ENCODE measurements around the gene PPP1R14D.

PPP1R14D gene

GRCh38 chr15:40852529-40852928 lies 24.0 kb upstream of the PPP1R14D start:
- no peak for DNase-seq (ENCODE audit: low spot score)

DNA sequence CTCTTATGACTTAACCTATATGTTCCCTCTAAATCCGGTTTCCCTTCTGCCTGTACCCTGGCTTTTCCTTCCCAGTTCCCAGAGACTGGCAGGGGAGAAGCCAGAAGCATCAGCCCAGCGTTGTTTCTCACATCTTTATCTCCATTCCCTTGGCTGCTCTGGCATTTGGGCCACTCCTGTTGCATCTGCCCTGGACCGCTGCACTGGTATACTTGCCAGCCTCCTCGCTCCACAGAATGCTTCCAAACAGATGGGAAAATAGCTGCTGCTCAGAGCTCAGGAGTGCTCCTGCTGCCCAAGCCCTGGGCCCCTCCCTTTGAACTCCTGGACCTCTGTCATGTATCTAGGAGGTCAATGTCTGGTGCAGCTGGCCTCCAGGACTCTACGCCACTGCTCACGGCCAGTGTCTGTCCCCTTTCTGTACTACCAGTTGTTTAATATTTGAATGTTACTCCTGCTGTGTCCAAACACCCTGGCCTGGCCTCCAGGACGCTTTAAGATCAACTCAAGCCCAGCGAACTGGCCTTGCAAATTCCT lies 22.1 kb upstream of the PPP1R14D start:
- DNase-seq (ENCODE audit: low spot score): peak; percentile 12

DNA sequence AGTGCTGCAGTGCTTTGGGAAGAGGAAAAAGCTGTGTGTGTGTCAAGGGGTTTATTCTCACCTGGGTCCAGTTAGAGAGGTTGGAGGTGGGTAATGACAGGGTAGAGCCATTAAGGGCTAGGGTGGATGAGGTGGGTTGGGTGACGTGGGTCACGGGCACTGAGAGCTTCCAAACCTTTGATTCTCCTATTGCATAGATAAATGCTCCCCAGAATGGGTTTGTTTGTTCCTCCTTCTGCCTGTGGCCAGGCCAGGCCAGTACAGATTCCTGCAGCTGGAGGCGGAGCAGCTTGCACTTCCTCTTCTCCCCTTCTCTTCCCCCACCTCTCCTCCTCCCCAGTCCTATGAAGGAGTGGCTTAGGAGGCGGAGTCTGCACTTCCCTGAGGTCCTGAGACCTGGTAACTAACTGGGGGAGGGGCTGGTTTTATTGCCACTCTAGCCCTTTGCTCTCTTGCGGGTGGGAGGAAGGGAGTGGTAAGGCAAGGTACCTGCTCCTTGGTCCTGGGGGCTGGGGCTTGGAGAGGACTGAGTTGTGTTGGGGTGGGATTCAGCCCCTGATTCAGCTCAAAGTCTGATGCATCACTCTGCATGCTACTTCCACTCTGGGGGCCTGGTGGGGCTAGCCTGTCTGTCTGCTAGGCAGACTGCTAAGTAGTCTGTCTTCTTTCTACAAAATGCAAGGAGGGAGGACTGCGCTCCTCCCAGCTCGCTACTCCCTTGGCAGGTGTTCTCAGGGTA lies 18.9 kb upstream of the PPP1R14D start:
- peak; percentile 30 for DNase-seq (ENCODE audit: low spot score)

- DNase-seq (ENCODE audit: low spot score): peak; percentile 3
These were observed 18.3 kb upstream of the PPP1R14D start for GRCh38 chr15:40846841-40847222.

DNA sequence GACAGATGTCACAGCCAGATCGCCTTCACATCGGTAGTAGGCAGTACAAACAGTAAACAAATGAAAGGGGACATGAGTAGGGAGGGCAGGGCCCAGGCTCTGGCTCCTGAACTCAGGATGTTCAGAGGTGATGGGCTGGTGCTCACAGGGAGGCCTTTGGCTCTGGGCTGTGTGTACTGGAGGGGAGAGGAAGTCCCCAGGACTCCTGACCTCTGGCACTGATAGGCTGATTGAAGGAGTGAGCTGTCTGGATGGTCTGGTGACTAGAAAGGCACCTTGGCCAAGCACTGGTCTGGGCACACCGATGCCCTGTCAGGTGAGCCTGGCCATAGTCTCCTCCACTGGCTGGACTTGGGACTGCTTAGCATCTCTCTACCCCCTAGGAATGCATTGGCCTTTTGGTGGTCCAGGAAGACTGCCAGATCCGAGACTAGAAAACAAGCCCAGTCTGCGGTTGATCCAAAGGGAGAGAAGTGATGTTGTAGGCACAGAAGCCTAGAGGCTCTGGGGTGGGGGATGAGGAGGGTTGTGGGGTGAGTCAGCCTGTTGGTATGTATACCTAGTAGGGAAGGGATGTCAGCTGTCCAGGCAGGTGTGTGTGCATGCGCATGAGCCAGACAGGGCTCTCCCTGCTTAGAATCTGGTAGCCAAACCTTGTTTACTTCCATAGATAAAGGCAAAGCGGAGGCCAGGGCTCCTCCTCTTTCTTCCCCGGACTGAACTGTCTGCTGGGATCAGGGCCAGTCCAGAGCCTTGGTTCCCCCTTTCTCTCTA lies 17.2 kb upstream of the PPP1R14D start:
- peak; percentile 24 for DNase-seq (ENCODE audit: low spot score)

DNA sequence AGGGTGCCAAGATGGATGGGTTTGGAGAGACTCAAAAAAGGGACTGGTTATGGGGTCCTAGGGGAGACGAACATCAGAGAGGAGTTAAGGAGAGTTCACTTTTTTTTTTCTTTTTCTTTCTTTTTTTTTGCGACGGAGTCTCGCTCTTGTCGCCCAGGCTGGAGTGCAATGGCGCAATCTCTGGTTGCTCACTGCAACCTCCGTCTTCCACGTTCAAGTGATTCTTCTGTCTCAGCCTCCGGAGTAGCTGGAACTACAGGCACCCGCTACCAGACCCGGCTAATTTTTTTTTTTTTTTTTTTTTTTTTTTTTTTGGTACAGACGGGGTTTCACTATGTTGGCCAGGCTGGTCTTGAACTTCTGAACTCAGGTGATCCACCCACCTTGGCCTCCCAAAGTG lies 16.5 kb upstream of the PPP1R14D start:
- no peak for DNase-seq (ENCODE audit: low spot score)

- DNase-seq (ENCODE audit: low spot score): peak; percentile 69
These were observed 16.2 kb upstream of the PPP1R14D start for GRCh38 chr15:40844696-40845030.

GRCh38 chr15:40843885-40844695 lies 15.6 kb upstream of the PPP1R14D start, which contains the start of gene SPINT1:
SPINT1 (plus strand) TSS chr15:40844048; CDS start chr15:40844555, 507 bp downstream.
- peak; percentile 58 for DNase-seq (ENCODE audit: low spot score)

GRCh38 chr15:40843261-40843884 lies 14.9 kb upstream of the PPP1R14D start:
- no peak for DNase-seq (ENCODE audit: low spot score)

DNA sequence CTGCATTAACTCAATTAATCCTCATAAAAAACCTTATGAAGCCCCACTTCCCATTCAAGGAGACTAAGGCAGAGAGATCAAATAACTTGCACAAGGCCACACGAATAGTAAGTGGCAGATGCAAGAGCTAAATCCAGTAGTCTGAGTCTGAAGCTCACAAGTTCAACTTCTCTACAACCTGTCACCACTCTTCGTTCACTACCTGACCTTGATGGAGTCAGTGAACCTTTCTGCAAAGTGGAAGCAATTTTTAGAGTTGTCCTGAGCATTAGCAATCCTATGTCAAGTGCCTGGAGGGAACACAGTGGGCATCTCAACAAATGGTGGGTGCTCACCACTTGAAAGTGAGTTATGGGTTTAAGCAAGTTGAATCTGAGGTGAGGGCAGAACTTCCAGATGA lies 13.2 kb upstream of the PPP1R14D start:
- no peak for DNase-seq (ENCODE audit: low spot score)

- no peak for DNase-seq (ENCODE audit: low spot score)
These were observed 10.2 kb upstream of the PPP1R14D start for GRCh38 chr15:40838756-40839155.

- no peak for DNase-seq (ENCODE audit: low spot score)
These were observed 7.5 kb upstream of the PPP1R14D start for GRCh38 chr15:40836020-40836419.

- DNase-seq (ENCODE audit: low spot score): no peak
These were observed 4.4 kb upstream of the PPP1R14D start for GRCh38 chr15:40832903-40833302.

DNA sequence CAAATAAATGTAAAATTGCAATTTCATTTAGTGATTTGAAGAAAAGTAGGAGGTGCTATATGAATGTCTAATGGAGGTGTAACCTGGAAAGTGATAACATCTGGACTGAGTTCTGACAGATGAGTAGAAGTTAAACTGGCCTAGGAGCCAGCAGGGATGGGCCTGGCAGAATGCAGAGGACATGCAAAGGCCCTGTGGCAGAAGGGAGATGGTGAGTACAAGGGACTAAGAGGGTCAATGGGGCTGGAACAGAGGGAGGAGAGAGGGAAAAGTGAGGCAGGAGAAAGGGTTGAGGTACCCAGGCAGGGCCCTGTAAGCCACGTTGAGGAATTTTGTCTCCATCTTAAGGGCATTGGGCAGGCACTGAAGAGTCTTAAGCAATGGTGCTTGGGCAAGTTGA lies 3.4 kb upstream of the PPP1R14D start:
- DNase-seq (ENCODE audit: low spot score): no peak

- DNase-seq (ENCODE audit: low spot score): no peak
These were observed 2.4 kb upstream of the PPP1R14D start for GRCh38 chr15:40830884-40831283.

DNA sequence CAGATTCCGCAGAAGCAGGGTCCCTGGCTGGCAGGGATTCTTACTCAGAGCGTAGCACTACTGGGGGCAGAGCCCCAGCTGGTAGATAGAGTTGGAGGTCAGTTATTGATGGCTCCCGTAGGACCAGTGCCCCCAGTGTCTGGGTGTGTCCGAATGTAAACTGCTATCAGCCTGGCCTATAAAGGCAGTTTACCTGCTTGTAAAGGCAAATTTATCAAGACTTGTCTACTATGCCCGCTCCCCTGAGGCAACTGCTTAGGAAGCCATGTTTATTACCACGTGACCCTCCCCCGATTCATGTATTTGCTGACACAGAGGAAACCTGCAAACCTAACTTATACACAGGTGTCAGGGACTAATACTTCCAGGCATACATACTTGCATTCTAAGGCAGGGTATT lies 607 bp upstream of the PPP1R14D start:
- no peak for DNase-seq (ENCODE audit: low spot score)

GRCh38 chr15:40826423-40827075 lies 2.0 kb downstream of the PPP1R14D start:
- no peak for DNase-seq (ENCODE audit: low spot score)

- DNase-seq (ENCODE audit: low spot score): no peak
These were observed 2.7 kb downstream of the PPP1R14D start for GRCh38 chr15:40825661-40826422.

DNA sequence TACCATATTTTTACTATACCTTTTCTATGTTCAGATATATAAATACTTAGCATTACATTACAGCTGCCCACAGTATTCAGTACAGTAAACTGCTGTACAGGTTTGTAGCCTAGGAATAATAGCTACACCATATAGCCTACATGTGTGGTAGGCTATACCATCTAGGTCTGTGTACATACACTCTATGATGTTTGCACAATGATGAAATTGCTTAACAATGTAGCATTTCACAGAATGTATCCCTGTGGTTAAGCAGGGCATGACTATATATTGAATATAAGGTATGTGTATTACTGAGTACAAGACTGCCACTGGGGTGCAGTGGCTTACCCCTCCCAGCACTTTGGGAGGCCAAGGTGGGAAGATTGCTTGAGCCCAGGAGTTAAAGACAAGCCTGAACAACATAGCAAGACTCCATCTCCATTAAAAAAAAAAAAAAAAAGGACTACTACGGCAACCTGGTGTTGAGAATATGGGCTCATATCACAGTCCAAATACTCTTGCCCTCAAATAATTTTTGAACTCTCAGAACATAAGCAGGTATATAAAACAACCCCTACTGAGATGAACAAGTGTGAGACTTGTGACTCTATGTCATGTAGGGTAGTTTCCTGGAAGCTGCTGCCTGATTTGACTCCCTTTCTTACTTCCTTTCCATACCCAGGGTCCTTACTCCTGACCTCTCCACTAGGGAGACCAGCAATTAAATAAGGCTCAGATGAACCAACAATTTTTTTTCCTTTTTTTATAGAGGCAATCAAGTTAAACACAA lies 4.8 kb downstream of the PPP1R14D start:
- no peak for DNase-seq (ENCODE audit: low spot score)

GRCh38 chr15:40821195-40821594 lies 7.3 kb downstream of the PPP1R14D start:
- no peak for DNase-seq (ENCODE audit: low spot score)

Measured in D341Med (cell line).